HepG2 (cell line): ENCODE measurements around the gene RNF6.

ENCODE experiments used
- ATF1 ChIP-seq: IDR thresholded peaks from 2 replicates; pipeline ENCODE4 v1.6.1; 2016; ENCODE audit warnings: mild to moderate bottlenecking, control low read depth
- CBX2 ChIP-seq, 2 experiments: fragments of 200-600 bp in 1 of 2; sonication (generic); formaldehyde crosslinking in 1 of 2; IDR thresholded peaks; 2 replicates each; pipeline versions ENCODE4 v1.7.0 to v1.8.1; 2018 to 2022; ENCODE audit warnings: low read depth in 2 of 2, low read length in 1 of 2, mild to moderate bottlenecking in 1 of 2, missing genetic modification reagents in 1 of 2
- NPAS2 ChIP-seq: sonication (generic); formaldehyde crosslinking; IDR thresholded peaks from 2 replicates; pipeline ENCODE4 v1.8.0; 2022; ENCODE audit warnings: mild to moderate bottlenecking, missing genetic modification reagents, borderline replicate concordance
- RXRA ChIP-seq: sonication (generic); formaldehyde crosslinking; IDR thresholded peaks from 2 replicates; pipeline ENCODE4 v1.5.1; 2020; ENCODE audit warnings: missing genetic modification reagents
- SMAD3 ChIP-seq: sonication (generic); formaldehyde crosslinking; IDR thresholded peaks from 2 replicates; pipeline ENCODE4 v1.4.0; 2020; ENCODE audit warnings: missing genetic modification reagents
- SMAD9 ChIP-seq: sonication (generic); formaldehyde crosslinking; IDR thresholded peaks from 2 replicates; pipeline ENCODE4 v1.5.1; 2020; ENCODE audit warnings: mild to moderate bottlenecking, missing genetic modification reagents
- ZC3H13 ChIP-seq: sonication (generic); formaldehyde crosslinking; IDR thresholded peaks from 2 replicates; pipeline ENCODE4 v1.8.1; 2023; ENCODE audit warnings: mild to moderate bottlenecking, missing genetic modification reagents, moderate library complexity
- ZNF629 ChIP-seq: sonication (generic); formaldehyde crosslinking; conservative IDR thresholded peaks from 2 replicates; pipeline ENCODE4 v1.5.0; 2020; ENCODE audit warnings: missing genetic modification reagents
- ZNF790 ChIP-seq: sonication (generic); formaldehyde crosslinking; IDR thresholded peaks from 2 replicates; pipeline ENCODE4 v1.8.0; 2022; ENCODE audit warnings: missing genetic modification reagents, mild to moderate bottlenecking, borderline replicate concordance
- TF ChIP-seq, protein P1 (sequence below): sonication (generic); formaldehyde crosslinking; IDR thresholded peaks from 2 replicates; pipeline ENCODE4 v1.5.0; 2020; ENCODE audit warnings: mild to moderate bottlenecking, missing genetic modification reagents, moderate library complexity
- TF ChIP-seq, protein P2 (sequence below): IDR thresholded peaks from 2 replicates; pipeline ENCODE4 v1.6.1; 2012; ENCODE audit warnings: inconsistent platforms
- TF ChIP-seq, protein P3 (sequence below): sonication (generic); formaldehyde crosslinking; IDR thresholded peaks from 2 replicates; pipeline ENCODE4 v1.8.0; 2022; ENCODE audit warnings: mild to moderate bottlenecking, missing genetic modification reagents

DNA sequence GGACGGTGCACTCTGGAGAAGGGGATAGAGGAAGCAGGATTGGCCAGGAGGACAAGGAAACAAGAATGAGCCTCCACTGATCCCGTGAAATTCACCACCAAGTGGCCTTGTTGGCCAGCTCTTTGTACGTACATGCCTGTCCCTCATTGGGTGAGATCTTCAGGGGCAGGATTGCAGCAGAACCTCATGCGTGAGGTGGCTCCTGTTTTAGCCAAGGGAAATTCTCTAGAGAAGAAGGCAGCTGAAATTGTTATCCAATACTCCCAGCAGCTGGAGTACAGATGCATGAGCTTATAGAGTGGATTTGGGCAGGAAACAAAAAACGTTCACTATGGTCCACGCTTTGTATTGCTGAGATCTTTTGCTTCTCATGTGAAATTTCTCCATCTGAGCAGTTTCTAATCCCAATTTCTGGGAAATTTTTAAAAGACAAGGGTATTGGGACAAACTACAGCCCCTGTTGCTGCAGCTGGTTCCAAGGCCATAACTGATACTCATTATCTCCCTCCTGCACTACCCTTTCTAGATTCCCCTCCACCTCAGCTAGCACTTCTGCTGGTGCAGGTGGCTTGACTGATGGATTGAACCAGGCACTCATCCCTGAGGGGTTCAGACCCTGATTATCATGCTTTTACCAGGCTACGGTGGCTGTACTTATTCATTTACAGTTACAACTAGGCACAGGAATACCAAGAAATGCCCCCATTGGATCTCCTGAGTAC, 3.9 kb upstream of the RNF6 start:
- TF ChIP-seq, protein P1, sequence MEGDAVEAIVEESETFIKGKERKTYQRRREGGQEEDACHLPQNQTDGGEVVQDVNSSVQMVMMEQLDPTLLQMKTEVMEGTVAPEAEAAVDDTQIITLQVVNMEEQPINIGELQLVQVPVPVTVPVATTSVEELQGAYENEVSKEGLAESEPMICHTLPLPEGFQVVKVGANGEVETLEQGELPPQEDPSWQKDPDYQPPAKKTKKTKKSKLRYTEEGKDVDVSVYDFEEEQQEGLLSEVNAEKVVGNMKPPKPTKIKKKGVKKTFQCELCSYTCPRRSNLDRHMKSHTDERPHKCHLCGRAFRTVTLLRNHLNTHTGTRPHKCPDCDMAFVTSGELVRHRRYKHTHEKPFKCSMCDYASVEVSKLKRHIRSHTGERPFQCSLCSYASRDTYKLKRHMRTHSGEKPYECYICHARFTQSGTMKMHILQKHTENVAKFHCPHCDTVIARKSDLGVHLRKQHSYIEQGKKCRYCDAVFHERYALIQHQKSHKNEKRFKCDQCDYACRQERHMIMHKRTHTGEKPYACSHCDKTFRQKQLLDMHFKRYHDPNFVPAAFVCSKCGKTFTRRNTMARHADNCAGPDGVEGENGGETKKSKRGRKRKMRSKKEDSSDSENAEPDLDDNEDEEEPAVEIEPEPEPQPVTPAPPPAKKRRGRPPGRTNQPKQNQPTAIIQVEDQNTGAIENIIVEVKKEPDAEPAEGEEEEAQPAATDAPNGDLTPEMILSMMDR (CRISPR knock-in tag), result no peak
- TF ChIP-seq ZNF790 (no peak), ZNF629 (CRISPR knock-in tag) (no peak), ATF1 (no peak), SMAD9 (CRISPR knock-in tag) (no peak), SMAD3 (no peak), RXRA (no peak), CBX2 (IDR thresholded peaks at IDR 0.05; ENCODE audit: low read depth, low read length) (no peak), CBX2 (CRISPR knock-in tag; IDR thresholded peaks at IDR 0.05; ENCODE audit: low read depth) (no peak), ZC3H13 (no peak), NPAS2 (no peak)
- TF ChIP-seq, protein P2, sequence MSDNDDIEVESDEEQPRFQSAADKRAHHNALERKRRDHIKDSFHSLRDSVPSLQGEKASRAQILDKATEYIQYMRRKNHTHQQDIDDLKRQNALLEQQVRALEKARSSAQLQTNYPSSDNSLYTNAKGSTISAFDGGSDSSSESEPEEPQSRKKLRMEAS, result no peak
- TF ChIP-seq, protein P3, sequence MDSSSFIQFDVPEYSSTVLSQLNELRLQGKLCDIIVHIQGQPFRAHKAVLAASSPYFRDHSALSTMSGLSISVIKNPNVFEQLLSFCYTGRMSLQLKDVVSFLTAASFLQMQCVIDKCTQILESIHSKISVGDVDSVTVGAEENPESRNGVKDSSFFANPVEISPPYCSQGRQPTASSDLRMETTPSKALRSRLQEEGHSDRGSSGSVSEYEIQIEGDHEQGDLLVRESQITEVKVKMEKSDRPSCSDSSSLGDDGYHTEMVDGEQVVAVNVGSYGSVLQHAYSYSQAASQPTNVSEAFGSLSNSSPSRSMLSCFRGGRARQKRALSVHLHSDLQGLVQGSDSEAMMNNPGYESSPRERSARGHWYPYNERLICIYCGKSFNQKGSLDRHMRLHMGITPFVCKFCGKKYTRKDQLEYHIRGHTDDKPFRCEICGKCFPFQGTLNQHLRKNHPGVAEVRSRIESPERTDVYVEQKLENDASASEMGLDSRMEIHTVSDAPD (CRISPR knock-in tag), result no peak
